Osteoblast (primary cell): ENCODE measurements around the gene CEP112. TPM values are rescaled to one million over a fixed set of nuclear protein-coding genes. Genes with fewer than 3 reads are reported as not detected.

Experiments
- DNase-seq: peaks from one replicate; pipeline ENCODE4 v3.0.0; 2011; ENCODE audit warnings: low spot score, mixed read lengths; ENCODE audit not compliant: insufficient read length; ENCODE audit errors: missing footprints
- H2AFZ ChIP-seq: 2 replicates; pipeline ENCODE4 v1.6.0; 2011; ENCODE audit warnings: mild to moderate bottlenecking, low read length
- H3K27ac ChIP-seq: 2 replicates; pipeline ENCODE4 v1.5.1; 2011; ENCODE audit warnings: mild to moderate bottlenecking, low read depth, low read length, moderate library complexity
- H3K27me3 ChIP-seq: 2 replicates; pipeline ENCODE4 v1.6.0; 2012; ENCODE audit warnings: mild to moderate bottlenecking, control low read depth, inconsistent platforms, low read length, moderate library complexity; ENCODE audit not compliant: insufficient read depth
- H3K36me3 ChIP-seq: 2 replicates; pipeline ENCODE4 v1.5.1; 2011; ENCODE audit warnings: mild to moderate bottlenecking, low read length, control low read depth, moderate library complexity; ENCODE audit not compliant: insufficient read depth
- H3K4me1 ChIP-seq: 2 replicates; pipeline ENCODE4 v1.5.1; 2011; ENCODE audit warnings: mild to moderate bottlenecking, low read length, control low read depth, moderate library complexity; ENCODE audit not compliant: insufficient read depth
- H3K4me2 ChIP-seq: 2 replicates; pipeline ENCODE4 v1.6.0; 2011; ENCODE audit warnings: mild to moderate bottlenecking, low read length; ENCODE audit not compliant: insufficient read depth
- H3K4me3 ChIP-seq: fragments of 200-600 bp; sonication (generic); 3 replicates; pipeline ENCODE4 v1.5.1; 2012; ENCODE audit warnings: mild to moderate bottlenecking, low read length, inconsistent platforms; ENCODE audit not compliant: insufficient read depth
- H3K79me2 ChIP-seq: 2 replicates; pipeline ENCODE4 v1.6.0; 2012; ENCODE audit warnings: mild to moderate bottlenecking, low read length, control low read depth, inconsistent platforms; ENCODE audit not compliant: insufficient read depth
- H3K9me3 ChIP-seq: 2 replicates; pipeline ENCODE4 v1.5.1; 2011; ENCODE audit warnings: low read depth, low read length, control low read depth
- H4K20me1 ChIP-seq: 2 replicates; pipeline ENCODE4 v1.6.0; 2012; ENCODE audit warnings: mild to moderate bottlenecking, low read length, control low read depth; ENCODE audit not compliant: insufficient read depth
- CTCF ChIP-seq: IDR thresholded peaks from 2 replicates; pipeline ENCODE4 v1.5.1; 2011; ENCODE audit warnings: mild to moderate bottlenecking, low read depth, low read length, moderate library complexity; ENCODE audit errors: extremely low read depth
- total RNA-seq: library from RNA; depleted of rRNA; stranded (reverse); fragments of >200 nt; gene quantifications from 2 replicates; pipeline ENCODE4 v1.2.3, GENCODE V29; 2012

Gene CEP112
- total RNA-seq, 1 donor = 8.3 TPM

- H3K4me2 ChIP-seq = no peak overlapping the region
- no peak overlapping the region for H3K27ac ChIP-seq
- no peak overlapping the region for H3K4me3 ChIP-seq
- no peaks in the 10 kb centered on the region for H3K36me3 ChIP-seq
- no peak for DNase-seq
- no peaks in the 10 kb centered on the region for H4K20me1 ChIP-seq
- no peak overlapping the region for H2AFZ ChIP-seq
- H3K4me1 ChIP-seq = no peaks in the 10 kb centered on the region
- H3K79me2 ChIP-seq = no peaks in the 10 kb centered on the region
- H3K27me3 ChIP-seq = no peaks in the 10 kb centered on the region
- H3K9me3 ChIP-seq = no peaks in the 10 kb centered on the region
- no peak for TF ChIP-seq CTCF
These were observed 281.1 kb downstream of the CEP112 start for GRCh38 chr17:65910836-65911235.

GRCh38 chr17:65902831-65903522 is 289.0 kb downstream of the CEP112 start:
- no peak for DNase-seq
- H3K4me2 ChIP-seq = no peak overlapping the region
- H3K27me3 ChIP-seq = no peaks in the 10 kb centered on the region
- H3K4me3 ChIP-seq = no peak overlapping the region
- no peaks in the 10 kb centered on the region for H4K20me1 ChIP-seq
- TF ChIP-seq CTCF = no peak
- no peaks in the 10 kb centered on the region for H3K36me3 ChIP-seq
- H3K9me3 ChIP-seq = no peaks in the 10 kb centered on the region
- no peaks in the 10 kb centered on the region for H3K4me1 ChIP-seq
- no peak overlapping the region for H2AFZ ChIP-seq
- H3K79me2 ChIP-seq = no peaks in the 10 kb centered on the region
- no peak overlapping the region for H3K27ac ChIP-seq

- H3K27ac ChIP-seq = no peak overlapping the region
- no peaks in the 10 kb centered on the region for H4K20me1 ChIP-seq
- H3K4me3 ChIP-seq = no peak overlapping the region
- H3K4me1 ChIP-seq = no peaks in the 10 kb centered on the region
- no peak overlapping the region for H3K4me2 ChIP-seq
- H3K79me2 ChIP-seq = no peaks in the 10 kb centered on the region
- DNase-seq = no peak
- TF ChIP-seq CTCF = no peak
- no peak overlapping the region for H2AFZ ChIP-seq
- no peaks in the 10 kb centered on the region for H3K27me3 ChIP-seq
- H3K36me3 ChIP-seq = no peaks in the 10 kb centered on the region
- H3K9me3 ChIP-seq = no peaks in the 10 kb centered on the region
These were observed 289.8 kb downstream of the CEP112 start for GRCh38 chr17:65902155-65902554.

GRCh38 chr17:65901394-65901793 is 290.5 kb downstream of the CEP112 start:
- Histone ChIP-seq H3K27me3 (no peaks in the 10 kb centered on the region), H4K20me1 (no peaks in the 10 kb centered on the region), H3K27ac (no peak overlapping the region), H3K36me3 (no peaks in the 10 kb centered on the region), H3K4me1 (no peaks in the 10 kb centered on the region), H3K9me3 (no peaks in the 10 kb centered on the region), H3K79me2 (no peaks in the 10 kb centered on the region), H3K4me3 (no peak overlapping the region), H2AFZ (no peak overlapping the region), H3K4me2 (no peak overlapping the region)
- DNase-seq = no peak
- TF ChIP-seq CTCF = no peak
